ENCODE data around the gene DHRSX. TPM values are rescaled to one million over a fixed set of nuclear protein-coding genes. Genes with fewer than 3 reads are reported as not detected.

The DHRSX gene
- total and polyA plus RNA-seq, 10 of the 15 experiments (the other 5 are each of a cell fraction or from before 2014, with no cell fraction given) = 1.7 to 39.5 (median 16.5) TPM

- TF ChIP-seq RUNX3 (IDR thresholded peaks at IDR 0.05; ENCODE audit: low read length) (peak; percentile 50), ATF2 (IDR thresholded peaks at IDR 0.05; ENCODE audit: low read length) (no peak)
- ChIA-PET CTCF (no interaction called here), POLR2A (no interaction called here), SMC1A (ENCODE audit: uncharacterized antibody, unreplicated experiment) (no interaction called here), RAD21 (ENCODE audit: unreplicated experiment) (no interaction called here)
- DNase-seq (ENCODE audit: low read depth, low spot score) (no peak), FAIRE-seq (no peak), ATAC-seq (no peak)
- Histone ChIP-seq H3K4me2 (ENCODE audit: control insufficient read depth, insufficient read depth) (no peak overlapping the region), H2AFZ (ENCODE audit: control insufficient read depth, low read depth, low read length) (no peak overlapping the region), H3K4me3 (no peak overlapping the region), H3K27ac (ENCODE audit: control insufficient read depth, insufficient read depth) (no peak overlapping the region), H3K79me2 (ENCODE audit: control insufficient read depth, insufficient read depth, low read length) (no peaks in the 10 kb centered on the region; the same call in 1 of the 2 replicates), H3K9ac (ENCODE audit: control insufficient read depth, insufficient read depth, low read length) (no peak overlapping the region), H3K36me3 (ENCODE audit: control insufficient read depth in 2 of 2, insufficient read depth in 2 of 2, low read length in 1 of 2) (no peaks in the 10 kb centered on the region), H3K4me1 (ENCODE audit: control insufficient read depth, insufficient read depth, low read length) (no peaks in the 10 kb centered on the region), H4K20me1 (ENCODE audit: control insufficient read depth, insufficient read depth) (no peaks in the 10 kb centered on the region), H3K27me3 (replicated peaks in 1 of 2; ENCODE audit: control insufficient read depth in 2 of 2, insufficient read depth in 2 of 2, low read length in 1 of 2) (no peaks in the 10 kb centered on the region), H3K9me3 (replicated peaks; ENCODE audit: control insufficient read depth, insufficient read depth, low read length) (peaks cover 3% of the 10 kb centered on the region; the same call in 2 of the 3 replicates)
- in situ Hi-C loops (cut with MboI) (no loop called here), intact Hi-C loops (cut with micrococcal nuclease; ENCODE audit: unreplicated experiment) (no loop called here)
- WGBS (ENCODE audit: insufficient coverage, insufficient replicate concordance, low lambda C conversion rate, missing lambda C conversion rate) = 84% methylated on average over 13 of the region's 13 CpGs
- BruUV-seq (replicated peaks) = no TSS peak
These were observed 51.5 kb downstream of the DHRSX start for GRCh38 chrX:2449135-2449886.

- BruUV-seq (replicated peaks) = no TSS peak
- CTCF ChIA-PET = no interaction called here
- Histone ChIP-seq H3K4me3 (no peak overlapping the region), H3K9me3 (replicated peaks; ENCODE audit: control insufficient read depth, insufficient read depth, low read length) (peaks cover 3% of the 10 kb centered on the region; the same call in 1 of the 3 replicates), H3K4me2 (ENCODE audit: control insufficient read depth, insufficient read depth) (no peak overlapping the region), H3K4me1 (ENCODE audit: control insufficient read depth, insufficient read depth, low read length) (no peaks in the 10 kb centered on the region), H3K9ac (ENCODE audit: control insufficient read depth, insufficient read depth, low read length) (no peak overlapping the region), H3K36me3 (ENCODE audit: control insufficient read depth in 2 of 2, insufficient read depth in 2 of 2, low read length in 1 of 2) (no peaks in the 10 kb centered on the region; a peak in 1 of 4 replicates), H2AFZ (ENCODE audit: control insufficient read depth, low read depth, low read length) (no peak overlapping the region), H4K20me1 (ENCODE audit: control insufficient read depth, insufficient read depth) (no peaks in the 10 kb centered on the region), H3K79me2 (ENCODE audit: control insufficient read depth, insufficient read depth, low read length) (no peaks in the 10 kb centered on the region; the same call in 1 of the 2 replicates), H3K27ac (ENCODE audit: control insufficient read depth, insufficient read depth) (no peak overlapping the region), H3K27me3 (replicated peaks in 1 of 2; ENCODE audit: control insufficient read depth in 2 of 2, insufficient read depth in 2 of 2, low read length in 1 of 2) (no peaks in the 10 kb centered on the region)
- FAIRE-seq (no peak), ATAC-seq (no peak), DNase-seq (ENCODE audit: low read depth, low spot score) (no peak)
- WGBS (ENCODE audit: insufficient coverage, insufficient replicate concordance, low lambda C conversion rate, missing lambda C conversion rate) = 100% methylated on average over 2 of the region's 2 CpGs
- SMC1A ChIA-PET (ENCODE audit: uncharacterized antibody, unreplicated experiment) = no interaction called here
- RAD21 ChIA-PET (ENCODE audit: unreplicated experiment) = no interaction called here
- intact Hi-C loops (cut with micrococcal nuclease; ENCODE audit: unreplicated experiment) (no loop called here), in situ Hi-C loops (cut with MboI) (no loop called here)
- POLR2A ChIA-PET = no interaction called here
- no peak for TF ChIP-seq KDM1A (IDR thresholded peaks at IDR 0.05; ENCODE audit: borderline replicate concordance)
- no peak for TF ChIP-seq JUNB (IDR thresholded peaks at IDR 0.05)
- TF ChIP-seq MTA3 (IDR thresholded peaks at IDR 0.05; ENCODE audit: borderline replicate concordance, low read length) = no peak
- no peak for TF ChIP-seq FOXM1 (IDR thresholded peaks at IDR 0.05; ENCODE audit: low read depth, low read length)
- no peak for TF ChIP-seq CREM (IDR thresholded peaks at IDR 0.05; ENCODE audit: low read depth)
- no peak for TF ChIP-seq POU2F2 (IDR thresholded peaks at IDR 0.05; ENCODE audit: borderline replicate concordance, low read depth, low read length)
- TF ChIP-seq NR2F1 (conservative IDR thresholded peaks at IDR 0.05) = no peak
- no peak for TF ChIP-seq TAF1 (IDR thresholded peaks at IDR 0.05; ENCODE audit: borderline replicate concordance, low read depth, low read length)
- TF ChIP-seq ZBTB4 (CRISPR knock-in tag; IDR thresholded peaks at IDR 0.05) = no peak
- no peak for TF ChIP-seq CREB1 (IDR thresholded peaks at IDR 0.05; ENCODE audit: low read depth)
- no peak for TF ChIP-seq RAD21 (IDR thresholded peaks at IDR 0.05; ENCODE audit: insufficient read depth, low read depth, low read length)
- no peak for TF ChIP-seq STAT3 (IDR thresholded peaks at IDR 0.05; ENCODE audit: low read depth, low read length)
- TF ChIP-seq BCL11A (IDR thresholded peaks at IDR 0.05; ENCODE audit: low read depth, low read length) = no peak
- TF ChIP-seq HDAC2 (IDR thresholded peaks at IDR 0.05) = no peak
These were observed 53.3 kb downstream of the DHRSX start for GRCh38 chrX:2447484-2447883.
